HG03097 (cell line): ENCODE data around the gene SMYD3.

Source experiments
- ATAC-seq: cut with Tn5 transposase; IDR thresholded peaks from one replicate; pipeline ENCODE4 v1.9.1; 2021; ENCODE audit not compliant: unreplicated experiment, low FRiP score

The SMYD3 gene

DNA sequence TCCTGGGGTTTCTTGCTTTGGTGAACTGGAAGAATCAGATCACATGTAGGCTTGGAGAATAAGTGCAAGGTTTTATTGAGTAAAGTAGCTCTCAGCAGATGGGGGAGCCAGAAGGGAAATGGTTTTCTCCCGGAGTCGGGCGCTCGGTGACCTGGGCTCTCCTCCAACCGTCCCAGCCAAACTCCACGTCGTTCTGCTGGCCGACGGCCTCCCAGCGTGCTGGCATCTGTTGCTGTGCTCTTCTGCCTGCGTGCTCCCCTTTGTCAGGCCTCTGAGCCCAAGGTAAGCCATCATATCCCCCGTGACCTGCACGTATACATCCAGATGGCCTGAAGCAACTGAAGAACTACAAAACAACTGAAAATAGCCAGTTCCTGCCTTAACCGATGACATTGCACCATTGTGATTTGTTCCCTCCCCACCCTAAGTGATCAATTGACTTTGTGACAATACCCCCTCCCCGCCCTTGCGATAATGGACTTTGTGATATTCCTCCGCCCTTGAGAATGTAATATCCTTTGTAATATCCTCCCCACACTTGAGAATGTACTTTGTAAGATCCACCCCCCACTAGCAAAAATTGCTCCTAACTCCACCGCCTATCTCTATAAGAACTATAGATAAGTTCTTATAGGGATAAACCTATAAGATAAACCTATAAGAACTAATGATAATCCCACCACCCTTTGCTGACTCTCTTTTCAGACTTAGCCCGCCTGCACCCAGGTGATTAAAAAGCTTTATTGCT lies 88.3 kb downstream of the SMYD3 start:
- no peak for ATAC-seq

DNA sequence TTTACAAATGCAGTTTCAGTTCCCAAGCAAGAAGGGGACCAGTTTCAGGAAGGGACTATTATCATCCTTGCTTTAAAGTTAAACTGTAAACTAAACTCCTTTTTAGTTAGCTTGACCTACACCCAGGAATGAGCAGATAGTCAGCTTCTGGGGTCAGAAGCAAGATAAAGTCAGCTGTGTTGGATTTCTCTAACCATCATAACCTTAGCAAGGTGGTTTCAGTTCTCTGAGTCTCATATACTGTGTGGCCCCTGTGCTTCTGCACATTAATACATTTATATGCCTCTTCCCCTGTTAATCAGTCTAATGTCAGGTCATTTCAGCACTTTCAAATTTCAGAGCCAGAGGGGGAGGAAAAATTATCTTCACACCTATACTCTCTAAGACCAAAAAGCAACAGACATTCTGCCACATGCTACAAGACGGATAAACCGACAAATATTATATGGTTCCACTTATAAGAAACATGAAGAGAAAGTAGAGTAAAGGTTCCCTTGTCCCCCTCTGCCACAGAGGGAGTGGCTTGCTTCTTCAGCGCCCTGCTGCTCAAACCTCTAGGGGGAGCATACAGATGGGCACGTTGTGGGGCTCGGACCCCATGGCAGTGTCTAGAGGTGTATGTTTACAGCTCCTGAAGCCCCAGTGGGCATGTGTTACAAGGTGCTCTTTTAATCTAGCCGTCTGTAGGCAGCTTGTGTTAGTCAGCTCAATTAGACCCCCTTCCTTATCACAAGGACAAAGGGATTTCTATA lies 89.1 kb downstream of the SMYD3 start:
- peak; percentile 77 for ATAC-seq

DNA sequence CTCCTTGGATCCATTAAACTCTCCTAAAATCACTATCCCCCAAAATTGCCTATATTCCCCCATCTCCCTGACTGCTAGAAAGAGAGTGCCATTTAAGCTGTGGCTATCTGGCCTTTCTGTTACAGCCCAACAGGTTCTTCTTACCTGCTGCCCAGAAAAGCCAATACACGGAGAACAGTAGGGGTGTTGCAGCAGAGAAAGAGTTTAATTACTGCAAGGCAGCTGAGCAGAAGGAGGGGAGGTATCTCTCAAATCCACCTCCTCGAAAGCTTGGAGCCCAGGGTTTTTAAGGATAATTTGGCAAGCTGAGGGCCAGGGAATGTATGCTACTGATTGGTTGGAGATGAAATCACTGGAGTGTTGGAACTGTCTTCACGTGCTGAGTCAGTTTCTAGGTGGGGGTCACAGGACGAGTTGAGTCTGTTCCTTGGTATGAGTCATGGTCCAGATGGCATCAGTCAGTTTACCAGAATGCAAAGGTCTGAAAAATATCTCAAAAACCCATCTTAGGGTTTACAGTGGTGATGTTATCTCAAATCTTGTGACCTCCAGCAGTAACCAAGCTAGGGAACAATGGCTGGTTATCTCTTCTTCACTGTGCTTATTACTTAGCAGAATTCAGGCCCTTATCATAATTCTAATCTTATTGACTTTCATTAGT lies 89.8 kb downstream of the SMYD3 start:
- no peak for ATAC-seq

GRCh38 chr1:246416261-246416660 lies 90.8 kb downstream of the SMYD3 start:
- ATAC-seq: no peak

DNA sequence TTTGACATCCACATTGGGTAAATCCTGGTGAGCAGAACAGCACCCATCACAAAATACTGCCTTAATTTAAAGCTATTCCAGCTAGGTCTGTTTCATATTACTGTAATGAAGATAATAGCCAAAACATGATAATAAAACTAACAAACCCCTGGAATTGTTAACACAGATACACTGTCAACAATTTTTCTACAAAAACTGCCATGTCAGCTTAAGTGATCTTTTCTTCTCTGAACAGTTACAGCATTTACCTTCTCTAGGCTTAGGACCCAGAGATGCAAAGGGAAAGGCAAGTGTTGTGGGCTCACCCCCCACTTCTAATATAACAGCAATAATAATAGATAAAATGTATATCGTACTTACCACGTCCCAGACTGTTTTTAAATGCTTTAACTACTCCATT lies 92.1 kb downstream of the SMYD3 start:
- ATAC-seq: no peak

DNA sequence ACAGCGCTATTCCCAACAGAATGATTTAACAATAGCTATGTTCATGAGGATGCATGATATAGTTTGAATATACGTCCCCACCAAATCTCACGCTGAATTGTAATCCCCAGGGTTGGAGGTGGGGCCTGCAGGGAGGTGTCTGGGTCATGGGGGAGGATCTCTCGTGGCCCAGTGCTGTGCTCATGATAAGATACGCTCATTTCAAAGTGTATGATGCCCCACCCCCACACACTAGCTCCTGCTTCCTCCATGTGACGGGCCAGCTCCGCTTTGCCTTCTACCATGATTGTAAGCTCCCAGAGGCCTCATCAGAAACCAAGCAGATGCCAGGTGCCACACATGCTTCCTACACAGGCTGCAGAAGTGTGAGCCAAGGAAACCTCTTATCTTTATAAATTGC lies 93.6 kb downstream of the SMYD3 start:
- no peak for ATAC-seq

DNA sequence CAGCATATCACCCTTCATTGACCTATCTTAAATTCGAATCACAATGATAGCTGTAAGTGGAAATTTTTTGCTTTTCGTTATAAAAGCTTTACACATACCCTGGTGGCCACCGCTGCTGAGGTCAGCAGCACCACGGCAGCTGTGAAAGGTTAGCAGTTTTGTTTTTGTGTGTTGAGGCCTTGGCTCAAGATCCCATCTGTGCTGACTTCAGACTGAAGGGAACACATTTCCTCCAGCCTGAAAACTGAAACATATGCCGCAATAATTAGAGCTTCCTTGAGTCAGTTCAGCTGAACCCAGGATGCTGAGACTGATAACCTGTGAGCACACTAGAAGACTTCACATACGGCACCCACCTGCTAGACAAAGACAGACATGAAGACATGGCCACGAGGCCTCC lies 103.0 kb downstream of the SMYD3 start:
- ATAC-seq: no peak

DNA sequence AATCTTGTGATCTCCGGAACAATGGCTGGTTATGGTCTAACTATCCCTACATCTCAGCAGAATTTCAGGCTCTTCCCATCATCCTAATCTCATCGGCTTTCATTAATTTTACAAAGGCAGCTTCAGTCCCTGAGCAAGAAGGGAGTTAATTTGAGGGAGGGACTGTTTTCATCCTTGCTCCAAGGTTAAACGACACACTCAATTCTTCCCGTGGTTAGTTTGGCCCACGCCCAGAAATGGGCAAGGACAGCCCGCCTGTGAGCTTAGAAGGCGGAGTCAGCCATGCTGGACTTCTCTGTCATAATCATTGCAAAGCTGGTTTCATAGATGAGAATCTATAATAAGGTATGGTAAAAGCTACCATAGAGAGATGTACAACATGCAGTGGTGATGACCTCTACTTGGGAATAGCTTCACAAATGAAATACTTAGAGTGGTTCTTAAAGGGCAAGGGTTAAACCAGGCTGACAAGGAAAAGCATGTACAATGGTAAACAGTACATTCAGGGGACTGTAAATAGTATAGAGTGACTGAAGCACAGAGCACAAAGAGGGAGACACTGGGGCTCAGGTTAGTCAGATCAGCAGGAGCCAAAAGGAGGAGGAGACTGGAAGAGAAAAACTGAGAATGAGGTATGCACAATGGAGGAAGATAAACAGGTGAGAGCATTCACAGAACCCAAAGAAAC lies 108.8 kb downstream of the SMYD3 start:
- ATAC-seq: no peak

- no peak for ATAC-seq
Measured at GRCh38 chr1:246397046-246397445, 110.0 kb downstream of the SMYD3 start.

- no peak for ATAC-seq
Measured at GRCh38 chr1:246396322-246396721, 110.8 kb downstream of the SMYD3 start.

GRCh38 chr1:246394121-246394520 lies 113.0 kb downstream of the SMYD3 start:
- no peak for ATAC-seq

GRCh38 chr1:246390855-246391254 lies 116.2 kb downstream of the SMYD3 start:
- no peak for ATAC-seq

GRCh38 chr1:246384616-246385015 lies 122.5 kb downstream of the SMYD3 start:
- ATAC-seq: no peak

- no peak for ATAC-seq
Measured at GRCh38 chr1:246383791-246384190, 123.3 kb downstream of the SMYD3 start.

GRCh38 chr1:246383239-246383589 lies 123.9 kb downstream of the SMYD3 start:
- ATAC-seq: no peak

DNA sequence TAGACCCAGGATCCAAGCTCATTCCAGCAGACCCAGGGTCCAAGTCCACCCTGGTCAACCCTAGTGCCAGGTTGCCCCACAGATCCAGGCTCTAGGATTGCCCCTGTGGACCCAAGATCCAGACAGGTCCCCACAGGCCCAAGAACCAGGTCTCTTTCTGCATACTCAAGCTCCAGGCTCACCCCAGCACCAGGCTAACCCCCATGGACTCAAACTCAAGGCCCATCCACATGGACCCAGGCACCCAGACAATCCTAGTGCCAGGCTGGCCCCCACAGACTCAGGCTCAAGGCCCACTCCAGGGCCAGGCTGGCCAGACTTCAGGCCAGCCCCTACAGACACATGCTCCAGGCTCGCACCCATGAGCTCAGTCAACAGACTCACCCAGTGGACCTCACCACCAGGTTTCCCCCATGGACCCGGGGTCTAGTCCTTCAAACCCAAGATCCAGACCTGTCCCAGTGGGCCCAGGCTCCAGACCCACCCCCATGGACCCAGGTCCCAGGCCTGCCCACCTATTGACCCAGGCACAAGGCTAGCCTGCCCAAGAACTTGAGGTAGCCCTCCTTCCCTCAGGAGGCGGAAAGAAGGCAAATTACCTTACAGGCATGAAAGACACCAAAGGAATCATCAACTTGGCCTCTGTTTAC lies 124.4 kb downstream of the SMYD3 start:
- no peak for ATAC-seq

DNA sequence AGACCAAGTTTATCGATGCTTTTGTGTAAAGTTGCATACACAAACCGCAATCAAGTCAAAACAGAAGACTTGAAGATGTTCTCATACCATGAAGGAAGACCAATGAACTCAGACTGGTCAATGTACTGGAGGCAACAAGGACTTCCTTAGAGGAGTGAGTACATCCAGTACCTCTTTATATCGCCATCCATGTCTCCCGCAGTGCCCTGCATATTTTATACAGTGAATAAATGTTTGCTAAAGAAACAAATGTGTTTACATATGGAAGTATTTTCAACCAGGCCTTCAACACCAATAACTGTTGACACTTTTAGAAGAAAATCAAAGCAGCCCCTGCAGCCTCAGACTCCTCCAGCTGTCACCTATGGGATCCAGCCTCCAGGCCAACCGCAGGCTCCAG lies 125.6 kb downstream of the SMYD3 start:
- no peak for ATAC-seq

- no peak for ATAC-seq
Measured at GRCh38 chr1:246377625-246378153, 129.4 kb downstream of the SMYD3 start.

DNA sequence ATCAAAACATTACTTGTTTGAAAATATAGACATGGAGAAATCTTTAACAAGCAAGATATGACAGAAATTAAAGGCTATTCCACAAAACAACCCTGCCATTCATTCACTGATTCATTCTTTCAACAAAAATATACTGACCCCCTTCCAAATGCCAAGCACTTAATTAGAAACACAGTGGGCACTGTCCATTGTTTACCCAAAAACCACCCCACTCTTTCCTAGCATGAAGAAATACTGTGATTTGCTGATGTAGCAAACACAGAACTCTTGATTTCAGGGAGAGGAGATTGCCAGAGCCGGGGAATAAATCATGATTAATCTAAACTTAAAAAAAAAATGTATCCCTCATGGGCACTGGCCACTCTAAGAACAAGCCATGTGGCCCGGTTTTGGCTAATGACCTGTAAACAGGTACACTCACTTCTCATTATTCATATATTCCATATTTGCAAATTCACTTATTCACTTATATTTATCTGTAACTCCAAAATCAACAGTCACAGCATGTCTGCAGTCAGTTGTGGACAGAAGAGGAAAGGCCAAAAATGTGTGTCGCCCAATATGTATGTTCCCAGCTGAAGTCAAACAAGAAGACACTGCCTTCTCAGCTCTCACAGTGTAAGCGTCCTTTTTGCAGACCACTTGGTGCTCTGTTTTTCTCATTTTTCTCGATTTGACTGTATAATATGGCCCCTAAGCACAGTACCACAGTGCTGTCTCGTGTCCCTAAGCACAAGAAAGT lies 133.1 kb downstream of the SMYD3 start:
- ATAC-seq: no peak

DNA sequence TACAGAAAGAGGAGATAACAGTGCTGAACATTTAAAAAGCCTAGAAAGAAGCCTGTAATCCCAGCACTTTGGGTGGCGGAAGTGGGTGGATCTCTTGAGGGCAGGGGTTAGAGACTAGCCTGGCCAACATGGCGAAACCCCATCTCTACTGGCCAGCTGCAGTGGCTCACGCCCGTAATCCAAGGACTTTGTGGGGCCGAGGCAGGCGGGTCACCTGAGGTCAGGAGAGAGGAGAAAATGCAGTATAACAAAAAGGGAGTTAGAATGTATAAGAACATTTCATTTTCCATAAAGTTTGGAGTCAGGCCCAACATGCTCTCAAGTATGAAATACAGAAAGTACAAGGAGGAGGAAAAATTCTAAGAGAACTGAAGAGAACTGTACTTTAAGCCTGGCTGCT lies 134.5 kb downstream of the SMYD3 start:
- ATAC-seq: no peak
